Neural crest cell (in vitro differentiated cells): ENCODE results near the gene CT45A2. TPM values are rescaled to one million over a fixed set of nuclear protein-coding genes. Genes with fewer than 3 reads are reported as not detected.
"Not testable (repeated sequence)": the region's sequence is repeated elsewhere in the genome, so short reads cannot be mapped to it uniquely, and the experiment has no call there.

Experiments used
- DNase-seq: peaks from one replicate; pipeline ENCODE4 v3.0.0; 2021; ENCODE audit warnings: low read depth, mixed read lengths, low spot score
- H3K27ac Mint-ChIP-seq: one replicate; pipeline ENCODE4 v1.8.0; 2021; ENCODE audit warnings: mild to moderate bottlenecking, mixed read lengths; ENCODE audit not compliant: unreplicated experiment
- H3K27me3 Mint-ChIP-seq: 2 replicates; pipeline ENCODE4 v1.8.0; 2021; ENCODE audit warnings: low read depth, mild to moderate bottlenecking, mixed read lengths
- H3K36me3 Mint-ChIP-seq: 2 replicates; pipeline ENCODE4 v1.8.0; 2021; ENCODE audit warnings: low read depth, mild to moderate bottlenecking, mixed read lengths
- H3K4me1 Mint-ChIP-seq: 2 replicates; pipeline ENCODE4 v1.8.0; 2021; ENCODE audit warnings: mixed read lengths
- H3K4me3 Mint-ChIP-seq: one replicate; pipeline ENCODE4 v1.8.0; 2021; ENCODE audit warnings: mild to moderate bottlenecking, mixed read lengths
- H3K9me3 Mint-ChIP-seq: 2 replicates; pipeline ENCODE4 v1.8.0; 2021; ENCODE audit warnings: mixed read lengths
- long read RNA-seq: library from polyadenylated mRNA; unstranded; transcript quantifications from one replicate; pipeline ENCODE4 v2.0.0, GENCODE V29; 2020
- total RNA-seq: library from RNA; stranded (reverse); gene quantifications from 2 replicates; pipeline ENCODE4 v1.2.1, GENCODE V29; 2021

The CT45A2 gene, protein sequence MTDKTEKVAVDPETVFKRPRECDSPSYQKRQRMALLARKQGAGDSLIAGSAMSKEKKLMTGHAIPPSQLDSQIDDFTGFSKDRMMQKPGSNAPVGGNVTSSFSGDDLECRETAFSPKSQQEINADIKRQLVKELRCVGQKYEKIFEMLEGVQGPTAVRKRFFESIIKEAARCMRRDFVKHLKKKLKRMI
- not detected in 2 replicates for total RNA-seq
- long read RNA-seq = 0 reads

DNA sequence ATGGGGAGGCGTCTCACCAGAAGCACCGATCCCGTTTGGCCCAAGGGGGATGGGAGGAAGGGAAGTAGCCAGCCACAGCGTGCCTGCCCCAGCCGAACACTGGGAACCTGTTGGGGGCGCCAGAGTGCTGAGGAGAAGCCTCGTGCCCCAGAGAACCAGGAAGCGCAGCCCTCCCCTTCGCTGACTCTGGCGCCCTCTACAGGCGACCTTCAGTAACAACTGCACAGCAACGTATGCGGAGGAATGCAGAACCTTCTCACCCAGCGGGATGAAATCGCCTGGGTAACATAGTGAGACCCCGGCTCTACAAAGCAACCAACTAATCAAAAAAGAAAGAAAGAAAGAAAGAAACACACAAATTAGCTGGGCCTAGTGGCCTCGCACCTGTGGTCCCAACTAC lies at the start of gene CT45A2:
Gene CT45A2, minus strand, starts transcription at position 101 of the 400 bp plus-strand sequence. CDS start 3,747 bp downstream, outside the sequence.
- H3K27ac Mint-ChIP-seq, H3K27me3 Mint-ChIP-seq, H3K4me1 Mint-ChIP-seq, DNase-seq, H3K4me3 Mint-ChIP-seq, H3K36me3 Mint-ChIP-seq, H3K9me3 Mint-ChIP-seq: not testable (repeated sequence)

GRCh38 chrX:135854438-135854837 lies 34.6 kb upstream of the CT45A2 start, which contains the start of gene CT45A8:
TSS of gene CT45A8 (minus strand) at chrX:135854538. CDS start at chrX:135850783, 3,755 bp downstream.
- not testable (repeated sequence) for H3K27ac Mint-ChIP-seq, H3K4me3 Mint-ChIP-seq

GRCh38 chrX:135837180-135837579 lies 17.4 kb upstream of the CT45A2 start, which contains the start of gene CT45A7:
TSS of gene CT45A7 (minus strand) at chrX:135837280. CDS start at chrX:135833533, 3,747 bp downstream.
- H3K27me3 Mint-ChIP-seq, H3K4me1 Mint-ChIP-seq, H3K4me3 Mint-ChIP-seq, H3K36me3 Mint-ChIP-seq, H3K27ac Mint-ChIP-seq, DNase-seq, H3K9me3 Mint-ChIP-seq: not testable (repeated sequence)

More at GRCh38 chrX:135854438-135854837, 34.6 kb upstream of the CT45A2 start, which contains the start of gene CT45A8:
- not testable (repeated sequence) for H3K36me3 Mint-ChIP-seq, H3K4me1 Mint-ChIP-seq, H3K27me3 Mint-ChIP-seq, H3K9me3 Mint-ChIP-seq, DNase-seq

GRCh38 chrX:135802687-135803086 lies 17.1 kb downstream of the CT45A2 start, which contains the start of gene CT45A6:
TSS of gene CT45A6 (minus strand) at chrX:135802787. CDS start at chrX:135798993, 3,794 bp downstream.
- DNase-seq, H3K27me3 Mint-ChIP-seq, H3K4me1 Mint-ChIP-seq, H3K36me3 Mint-ChIP-seq, H3K27ac Mint-ChIP-seq, H3K9me3 Mint-ChIP-seq, H3K4me3 Mint-ChIP-seq: not testable (repeated sequence)

GRCh38 chrX:135785403-135785802 lies 34.4 kb downstream of the CT45A2 start, which contains the start of gene CT45A5:
TSS of gene CT45A5 (minus strand) at chrX:135785503. CDS start at chrX:135781729, 3,774 bp downstream.
- not testable (repeated sequence) for H3K4me3 Mint-ChIP-seq, H3K36me3 Mint-ChIP-seq, H3K4me1 Mint-ChIP-seq, H3K27ac Mint-ChIP-seq, H3K9me3 Mint-ChIP-seq, H3K27me3 Mint-ChIP-seq, DNase-seq

GRCh38 chrX:135768091-135768490 lies 51.7 kb downstream of the CT45A2 start, which contains the start of gene CT45A3:
TSS of gene CT45A3 (minus strand) at chrX:135768191. CDS start at chrX:135764444, 3,747 bp downstream.
- H3K4me1 Mint-ChIP-seq, DNase-seq, H3K27ac Mint-ChIP-seq, H3K36me3 Mint-ChIP-seq, H3K27me3 Mint-ChIP-seq, H3K9me3 Mint-ChIP-seq, H3K4me3 Mint-ChIP-seq: not testable (repeated sequence)

Other genes with a start within 250 kb of the CT45A2 start
- not detected in 2 replicates for gene CT45A1, start 106.4 kb downstream of the CT45A2 start, total RNA-seq
- not detected in 2 replicates for gene CT45A3, start 51.8 kb downstream of the CT45A2 start, total RNA-seq
- not detected in 2 replicates for gene CT45A5, start 34.5 kb downstream of the CT45A2 start, total RNA-seq
- gene CT45A6, start 17.2 kb downstream of the CT45A2 start, total RNA-seq = not detected in 2 replicates
- not detected in 2 replicates for gene CT45A7, start 17.3 kb upstream of the CT45A2 start, total RNA-seq
- not detected in 2 replicates for gene CT45A8, start 34.5 kb upstream of the CT45A2 start, total RNA-seq
- not detected in 2 replicates for gene CT45A9, start 51.8 kb upstream of the CT45A2 start, total RNA-seq
- not detected in 2 replicates for gene CT45A10, start 73.4 kb upstream of the CT45A2 start, total RNA-seq
- gene SAGE1, start 73.7 kb upstream of the CT45A2 start, total RNA-seq = not detected in 2 replicates
- gene MMGT1, start 154.0 kb upstream of the CT45A2 start, total RNA-seq = 19.3 and 21.0 TPM in 2 replicates
- 18.5 and 19.0 TPM in 2 replicates for gene SLC9A6, start 165.4 kb upstream of the CT45A2 start, total RNA-seq